ENCODE data around the gene OLFM4. TPM values are rescaled to one million over a fixed set of nuclear protein-coding genes. Genes with fewer than 3 reads are reported as not detected.

The OLFM4 gene
- polyA plus RNA-seq, 2 of the 4 experiments (the other 2 are of a cell fraction) = not detected

DNA sequence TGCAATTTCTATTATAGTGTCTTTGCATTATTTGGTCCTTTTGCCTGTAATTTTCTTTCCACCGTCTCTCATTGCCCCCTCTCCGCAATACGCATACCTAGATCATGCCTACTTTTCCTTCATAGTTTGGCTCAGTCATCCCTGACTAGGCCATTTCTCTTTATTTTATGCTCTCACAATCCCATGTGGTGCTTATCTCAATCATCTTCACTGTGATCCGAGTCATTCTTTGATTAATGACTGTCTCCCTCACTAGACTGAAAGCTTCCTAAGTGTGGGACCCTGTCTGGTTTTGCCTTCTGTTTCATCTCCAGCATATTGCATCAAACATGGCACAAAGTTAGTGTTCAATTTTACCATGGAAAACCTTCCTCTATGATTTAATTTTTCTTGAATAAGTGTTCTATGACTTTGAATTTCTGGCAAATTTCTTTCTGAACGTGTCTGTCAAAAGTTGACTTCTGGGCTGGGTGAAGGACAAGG is 43.7 kb upstream of the OLFM4 start:
- DNase-seq (ENCODE audit: low read depth in 1 of 2, low spot score in 1 of 2) (no peak), ATAC-seq (no peak), FAIRE-seq (no peak)
- WGBS (ENCODE audit: missing lambda C conversion rate) = 60% methylated on average over 5 of the region's 5 CpGs
- Histone ChIP-seq H3K9me3 (no peaks in the 10 kb centered on the region), H3K4me2 (no peak overlapping the region), H3K4me1 (no peaks in the 10 kb centered on the region), H3K4me3 (no peak overlapping the region), H3K27ac (no peak overlapping the region)
- POLR2A ChIA-PET = no interaction called here
- no peak for TF ChIP-seq RFX5 (IDR thresholded peaks at IDR 0.05)
- TF ChIP-seq RCOR1 (IDR thresholded peaks at IDR 0.05; ENCODE audit: low read depth, low read length) = no peak
- no peak for TF ChIP-seq JUNB (IDR thresholded peaks at IDR 0.05)
- TF ChIP-seq HEYL (CRISPR knock-in tag; IDR thresholded peaks at IDR 0.05) = no peak
- TF ChIP-seq, protein P1, sequence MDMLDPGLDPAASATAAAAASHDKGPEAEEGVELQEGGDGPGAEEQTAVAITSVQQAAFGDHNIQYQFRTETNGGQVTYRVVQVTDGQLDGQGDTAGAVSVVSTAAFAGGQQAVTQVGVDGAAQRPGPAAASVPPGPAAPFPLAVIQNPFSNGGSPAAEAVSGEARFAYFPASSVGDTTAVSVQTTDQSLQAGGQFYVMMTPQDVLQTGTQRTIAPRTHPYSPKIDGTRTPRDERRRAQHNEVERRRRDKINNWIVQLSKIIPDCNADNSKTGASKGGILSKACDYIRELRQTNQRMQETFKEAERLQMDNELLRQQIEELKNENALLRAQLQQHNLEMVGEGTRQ (IDR thresholded peaks at IDR 0.05) = no peak
- TF ChIP-seq, protein P2, sequence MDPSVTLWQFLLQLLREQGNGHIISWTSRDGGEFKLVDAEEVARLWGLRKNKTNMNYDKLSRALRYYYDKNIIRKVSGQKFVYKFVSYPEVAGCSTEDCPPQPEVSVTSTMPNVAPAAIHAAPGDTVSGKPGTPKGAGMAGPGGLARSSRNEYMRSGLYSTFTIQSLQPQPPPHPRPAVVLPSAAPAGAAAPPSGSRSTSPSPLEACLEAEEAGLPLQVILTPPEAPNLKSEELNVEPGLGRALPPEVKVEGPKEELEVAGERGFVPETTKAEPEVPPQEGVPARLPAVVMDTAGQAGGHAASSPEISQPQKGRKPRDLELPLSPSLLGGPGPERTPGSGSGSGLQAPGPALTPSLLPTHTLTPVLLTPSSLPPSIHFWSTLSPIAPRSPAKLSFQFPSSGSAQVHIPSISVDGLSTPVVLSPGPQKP (IDR thresholded peaks at IDR 0.05; ENCODE audit: low read depth, low read length) = no peak
- TF ChIP-seq, protein P3, sequence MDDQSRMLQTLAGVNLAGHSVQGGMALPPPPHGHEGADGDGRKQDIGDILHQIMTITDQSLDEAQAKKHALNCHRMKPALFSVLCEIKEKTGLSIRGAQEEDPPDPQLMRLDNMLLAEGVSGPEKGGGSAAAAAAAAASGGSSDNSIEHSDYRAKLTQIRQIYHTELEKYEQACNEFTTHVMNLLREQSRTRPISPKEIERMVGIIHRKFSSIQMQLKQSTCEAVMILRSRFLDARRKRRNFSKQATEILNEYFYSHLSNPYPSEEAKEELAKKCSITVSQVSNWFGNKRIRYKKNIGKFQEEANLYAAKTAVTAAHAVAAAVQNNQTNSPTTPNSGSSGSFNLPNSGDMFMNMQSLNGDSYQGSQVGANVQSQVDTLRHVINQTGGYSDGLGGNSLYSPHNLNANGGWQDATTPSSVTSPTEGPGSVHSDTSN (IDR thresholded peaks at IDR 0.05) = no peak
- TF ChIP-seq KDM1A (IDR thresholded peaks at IDR 0.05; ENCODE audit: low read depth) = no peak
- TF ChIP-seq POLR2AphosphoS2 (conservative IDR thresholded peaks at IDR 0.05; ENCODE audit: low read length) = no peak
- no peak for TF ChIP-seq EHMT2 (IDR thresholded peaks at IDR 0.05; ENCODE audit: low read depth)
- TF ChIP-seq, protein P4, sequence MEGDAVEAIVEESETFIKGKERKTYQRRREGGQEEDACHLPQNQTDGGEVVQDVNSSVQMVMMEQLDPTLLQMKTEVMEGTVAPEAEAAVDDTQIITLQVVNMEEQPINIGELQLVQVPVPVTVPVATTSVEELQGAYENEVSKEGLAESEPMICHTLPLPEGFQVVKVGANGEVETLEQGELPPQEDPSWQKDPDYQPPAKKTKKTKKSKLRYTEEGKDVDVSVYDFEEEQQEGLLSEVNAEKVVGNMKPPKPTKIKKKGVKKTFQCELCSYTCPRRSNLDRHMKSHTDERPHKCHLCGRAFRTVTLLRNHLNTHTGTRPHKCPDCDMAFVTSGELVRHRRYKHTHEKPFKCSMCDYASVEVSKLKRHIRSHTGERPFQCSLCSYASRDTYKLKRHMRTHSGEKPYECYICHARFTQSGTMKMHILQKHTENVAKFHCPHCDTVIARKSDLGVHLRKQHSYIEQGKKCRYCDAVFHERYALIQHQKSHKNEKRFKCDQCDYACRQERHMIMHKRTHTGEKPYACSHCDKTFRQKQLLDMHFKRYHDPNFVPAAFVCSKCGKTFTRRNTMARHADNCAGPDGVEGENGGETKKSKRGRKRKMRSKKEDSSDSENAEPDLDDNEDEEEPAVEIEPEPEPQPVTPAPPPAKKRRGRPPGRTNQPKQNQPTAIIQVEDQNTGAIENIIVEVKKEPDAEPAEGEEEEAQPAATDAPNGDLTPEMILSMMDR (IDR thresholded peaks at IDR 0.05) = no peak
- no peak for TF ChIP-seq NR3C1 (IDR thresholded peaks at IDR 0.05)
- TF ChIP-seq CEBPB (IDR thresholded peaks at IDR 0.05) = no peak
- TF ChIP-seq NPAS2 (CRISPR knock-in tag; IDR thresholded peaks at IDR 0.05; ENCODE audit: borderline replicate concordance) = no peak
- no peak for TF ChIP-seq MAZ (IDR thresholded peaks at IDR 0.05; ENCODE audit: borderline replicate concordance, low read depth, low read length)
- no peak for TF ChIP-seq TP53 (CRISPR knock-in tag; IDR thresholded peaks at IDR 0.05)
- no peak for TF ChIP-seq TFCP2L1 (CRISPR knock-in tag; IDR thresholded peaks at IDR 0.05)
- CTCF ChIA-PET = no interaction called here

DNA sequence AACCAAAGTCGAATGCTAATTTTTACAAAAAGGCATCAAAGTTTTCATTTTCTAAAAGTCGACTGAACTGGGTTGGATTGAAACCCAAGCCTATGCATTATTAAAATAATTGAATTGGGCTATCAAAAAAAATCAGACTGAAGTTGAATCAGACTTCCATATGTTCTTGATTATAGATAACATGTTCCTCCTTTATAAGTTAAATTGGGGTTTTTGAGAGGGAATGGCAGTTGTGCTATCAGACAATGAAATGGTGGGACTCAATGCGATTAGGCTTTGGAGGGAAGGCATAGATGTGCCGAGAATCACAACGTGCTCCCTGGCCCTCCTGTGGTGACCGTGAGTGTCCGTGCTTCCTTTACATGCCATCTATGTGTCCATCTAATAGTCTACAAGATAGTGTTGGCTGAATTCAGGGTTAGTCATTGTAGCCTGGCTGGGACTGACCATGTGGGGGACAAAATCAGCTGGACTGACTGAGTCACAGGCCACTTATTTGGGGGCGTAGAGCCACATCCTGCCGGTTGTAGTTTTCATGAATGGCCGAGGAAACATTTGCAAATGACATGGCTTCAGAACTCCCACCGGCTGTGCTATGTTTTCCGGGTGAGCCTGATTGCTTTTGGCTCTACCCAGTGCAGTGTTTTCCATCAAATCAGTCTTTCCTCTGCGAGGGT is 37.1 kb upstream of the OLFM4 start:
- ATAC-seq (no peak), FAIRE-seq (no peak), DNase-seq (ENCODE audit: low read depth in 1 of 2, low spot score in 1 of 2) (no peak)
- H3K4me1 ChIP-seq = no peaks in the 10 kb centered on the region
- no peak overlapping the region for H3K4me2 ChIP-seq
- 29% methylated on average over 13 of the region's 13 CpGs for WGBS (ENCODE audit: missing lambda C conversion rate)
- no peak overlapping the region for H3K27ac ChIP-seq
- no peak overlapping the region for H3K4me3 ChIP-seq
- TF ChIP-seq EHMT2 (IDR thresholded peaks at IDR 0.05; ENCODE audit: low read depth) = no peak
- ChIA-PET POLR2A (no interaction called here), CTCF (no interaction called here)
- no peaks in the 10 kb centered on the region for H3K9me3 ChIP-seq

DNA sequence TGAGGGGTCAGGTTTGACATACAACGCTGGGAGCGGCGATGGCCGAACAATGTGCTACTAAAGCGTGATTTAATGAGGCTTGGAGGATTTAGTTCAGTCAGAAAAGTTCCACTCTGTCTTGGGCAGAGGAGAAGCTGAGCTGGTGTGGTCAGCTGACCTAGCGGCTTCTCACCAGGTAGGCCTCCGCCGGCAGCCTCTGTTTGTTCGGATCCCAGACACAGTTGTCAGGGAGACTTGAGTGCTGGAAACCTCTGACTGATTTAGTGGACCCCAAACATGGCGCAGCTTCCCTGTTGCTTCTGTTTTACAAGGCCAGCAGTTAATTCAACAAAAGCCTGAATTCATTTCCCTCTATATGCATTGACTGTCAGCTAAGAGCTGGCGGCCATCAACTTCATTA is 36.5 kb upstream of the OLFM4 start:
- ChIA-PET CTCF (no interaction called here), POLR2A (no interaction called here)
- Histone ChIP-seq H3K4me3 (no peak overlapping the region), H3K9me3 (no peaks in the 10 kb centered on the region), H3K4me2 (no peak overlapping the region), H3K4me1 (no peaks in the 10 kb centered on the region), H3K27ac (no peak overlapping the region)
- 71% methylated on average over 10 of the region's 11 CpGs for WGBS (ENCODE audit: missing lambda C conversion rate)
- TF ChIP-seq POLR2AphosphoS2 (conservative IDR thresholded peaks at IDR 0.05; ENCODE audit: low read length) = no peak
- TF ChIP-seq RFX5 (IDR thresholded peaks at IDR 0.05) = no peak
- TF ChIP-seq, protein P3 (IDR thresholded peaks at IDR 0.05) = no peak
- no peak for TF ChIP-seq CBX8 (IDR thresholded peaks at IDR 0.05)
- TF ChIP-seq RAD21 (conservative IDR thresholded peaks at IDR 0.05 in 1 of 2, IDR thresholded peaks at IDR 0.05 in 1 of 2) = no peak
- TF ChIP-seq TP53 (CRISPR knock-in tag; IDR thresholded peaks at IDR 0.05) = no peak
- no peak for TF ChIP-seq FOSB (CRISPR knock-in tag; IDR thresholded peaks at IDR 0.05)
- DNase-seq (ENCODE audit: low read depth in 1 of 2, low spot score in 1 of 2) (no peak), ATAC-seq (no peak), FAIRE-seq (no peak)
